HT-29 (cell line): ENCODE measurements around the gene PIGT. TPM values are rescaled to one million over a fixed set of nuclear protein-coding genes. Genes with fewer than 3 reads are reported as not detected.

Experiments
- DNase-seq: peaks from one replicate; pipeline ENCODE4 v3.0.0-alpha.2; 2015; ENCODE audit warnings: low spot score
- total RNA-seq: library from RNA; depleted of rRNA; stranded (reverse); fragments of >200 nt; shearing (Covaris generic); gene quantifications from 2 replicates; pipeline ENCODE4 v1.2.3, GENCODE V29; 2014

Gene PIGT
- total RNA-seq, 1 experiment from 2014 or later, result 165 TPM

DNA sequence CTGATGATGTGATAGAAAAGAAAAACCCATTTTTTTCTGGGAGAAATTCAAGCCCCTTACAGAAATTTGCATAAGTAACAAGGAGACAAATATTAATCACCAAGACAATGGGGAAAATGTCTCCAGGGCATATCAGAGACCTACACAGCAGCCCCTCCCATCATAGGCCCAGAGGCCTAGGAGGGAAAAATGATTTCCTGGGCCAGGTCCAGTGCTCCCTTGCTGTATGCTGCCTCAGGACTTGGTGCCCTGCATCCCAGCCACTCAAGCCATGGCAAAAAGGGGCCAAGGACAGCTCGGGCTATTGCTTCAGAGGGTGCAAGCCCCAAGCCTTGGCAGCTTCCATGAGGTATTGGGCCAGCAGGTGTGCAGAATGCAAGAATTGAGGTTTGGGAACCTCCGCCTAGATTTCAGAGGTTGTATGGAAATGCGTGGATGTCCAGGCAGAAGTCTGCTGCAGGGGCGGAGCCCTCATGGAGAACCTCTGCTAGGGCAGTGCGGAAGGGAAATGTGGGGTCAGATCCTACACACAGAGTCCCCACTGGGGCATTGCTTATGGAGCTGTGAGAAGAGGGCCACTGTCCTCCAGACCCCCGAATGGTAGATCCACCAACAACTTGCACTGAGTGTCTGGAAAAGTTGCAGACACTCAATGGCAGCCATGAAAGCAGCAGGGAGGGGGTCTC lies 15.5 kb upstream of the PIGT start:
- DNase-seq, result no peak

DNA sequence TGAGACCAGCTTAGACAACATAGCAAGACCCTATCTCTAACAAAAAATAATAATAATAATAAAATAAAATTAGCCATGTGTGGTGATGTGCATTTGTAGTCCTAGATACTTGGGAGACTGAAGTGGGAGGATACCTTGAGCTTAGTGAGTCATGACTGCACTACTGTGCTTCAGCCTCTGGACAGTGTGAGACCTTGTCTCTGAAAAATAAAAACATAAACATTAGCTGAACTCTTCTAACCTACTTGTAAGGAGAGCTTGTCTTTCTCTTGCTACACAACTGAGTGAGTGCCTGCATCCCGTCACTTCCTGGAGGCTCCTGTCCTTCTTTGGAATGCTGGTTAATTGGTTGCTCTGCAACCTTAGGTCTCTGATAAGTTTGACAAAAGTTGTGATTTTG lies 13.0 kb upstream of the PIGT start:
- no peak for DNase-seq

DNA sequence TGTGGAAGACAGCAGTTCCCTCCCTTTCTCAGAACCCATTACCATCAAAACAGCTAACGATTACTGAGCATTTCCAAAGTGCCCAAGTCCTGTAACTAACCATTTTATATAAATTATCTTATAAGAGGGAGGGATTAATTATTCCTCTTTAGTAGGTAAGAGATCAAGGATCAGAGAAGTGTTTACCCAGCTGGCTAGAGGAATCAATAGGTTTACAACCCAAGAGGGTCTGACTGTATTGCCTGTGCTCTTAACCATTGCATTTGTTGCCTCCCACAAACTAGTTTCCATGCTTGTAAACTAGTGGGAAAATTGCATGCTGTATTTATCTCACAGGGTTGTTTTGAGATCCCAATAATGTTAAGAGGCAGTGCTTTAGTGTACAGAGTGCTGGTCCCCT lies 11.5 kb upstream of the PIGT start:
- peak; percentile 14 for DNase-seq

DNA sequence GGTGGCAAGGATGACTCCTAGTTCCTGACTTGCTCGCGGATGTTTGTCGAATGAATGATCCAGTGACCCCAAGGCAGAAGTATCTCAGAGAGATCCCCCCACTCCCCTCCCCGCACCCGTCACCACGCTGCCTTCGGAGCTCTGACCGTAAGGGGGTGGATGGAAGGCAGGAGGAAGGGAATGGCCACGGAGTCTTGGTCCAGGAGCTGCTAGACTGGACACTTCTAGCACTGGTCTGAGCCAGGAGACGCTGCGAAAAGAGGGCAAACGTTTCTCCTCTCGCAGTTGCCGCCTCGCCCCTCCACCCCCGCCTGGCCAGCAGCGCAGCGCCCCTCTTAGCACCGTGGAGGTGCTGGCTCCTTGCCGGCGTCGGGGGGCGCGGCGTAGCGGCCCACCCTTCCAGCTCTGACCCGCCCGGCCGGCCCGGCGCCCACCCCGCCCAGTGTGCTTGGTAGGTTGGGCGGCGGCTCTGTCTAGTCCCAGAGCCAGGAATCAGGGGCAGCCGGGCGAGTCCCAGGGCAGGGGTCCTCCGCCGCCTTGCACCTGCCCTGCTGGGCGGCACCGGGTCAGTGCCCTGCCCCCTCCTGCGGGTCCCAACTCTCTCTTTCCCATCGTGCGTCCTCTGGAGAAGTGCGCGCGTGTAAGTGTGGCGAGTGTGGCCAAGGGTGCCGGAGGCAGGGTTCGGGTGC lies 10.2 kb upstream of the PIGT start:
- DNase-seq, result peak; percentile 63

DNA sequence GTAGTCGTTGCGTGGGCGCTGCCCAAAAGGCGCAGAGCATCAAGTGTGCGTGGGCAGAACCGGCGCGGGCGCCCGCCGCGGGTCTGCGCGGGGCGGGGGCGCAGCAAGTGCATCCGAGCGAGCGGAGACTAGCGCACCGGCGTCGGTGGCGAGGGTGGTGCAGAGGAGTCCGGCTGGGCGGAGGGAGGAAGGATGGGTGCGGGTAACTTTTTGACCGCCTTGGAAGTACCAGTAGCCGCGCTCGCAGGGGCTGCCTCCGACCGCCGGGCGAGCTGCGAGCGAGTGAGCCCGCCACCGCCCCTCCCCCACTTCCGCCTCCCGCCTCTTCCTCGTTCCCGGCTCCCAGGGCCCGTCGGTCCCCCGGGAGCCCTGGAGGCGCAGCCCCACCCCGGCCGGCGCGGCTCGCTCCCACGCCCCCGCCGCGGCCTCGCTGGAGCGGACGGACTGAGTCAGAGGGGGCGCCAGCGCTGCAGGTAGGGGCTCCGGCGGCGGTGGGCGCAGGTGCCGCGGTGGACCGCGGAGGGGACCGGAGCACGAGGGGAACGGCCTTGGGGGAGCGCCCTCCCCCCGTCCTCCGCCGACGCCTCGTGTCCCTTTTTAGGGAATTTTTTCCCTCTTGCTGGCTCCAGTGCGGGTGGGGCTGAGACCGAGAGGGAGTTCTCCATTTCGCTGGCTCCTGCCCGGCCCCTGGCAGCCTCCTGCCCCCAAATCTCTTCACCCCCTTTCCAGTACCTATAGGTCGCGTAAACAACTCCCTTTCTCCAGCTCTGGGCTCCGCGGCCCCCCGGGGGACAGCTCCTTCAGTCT lies 9.5 kb upstream of the PIGT start:
- DNase-seq, result peak; percentile 79

DNA sequence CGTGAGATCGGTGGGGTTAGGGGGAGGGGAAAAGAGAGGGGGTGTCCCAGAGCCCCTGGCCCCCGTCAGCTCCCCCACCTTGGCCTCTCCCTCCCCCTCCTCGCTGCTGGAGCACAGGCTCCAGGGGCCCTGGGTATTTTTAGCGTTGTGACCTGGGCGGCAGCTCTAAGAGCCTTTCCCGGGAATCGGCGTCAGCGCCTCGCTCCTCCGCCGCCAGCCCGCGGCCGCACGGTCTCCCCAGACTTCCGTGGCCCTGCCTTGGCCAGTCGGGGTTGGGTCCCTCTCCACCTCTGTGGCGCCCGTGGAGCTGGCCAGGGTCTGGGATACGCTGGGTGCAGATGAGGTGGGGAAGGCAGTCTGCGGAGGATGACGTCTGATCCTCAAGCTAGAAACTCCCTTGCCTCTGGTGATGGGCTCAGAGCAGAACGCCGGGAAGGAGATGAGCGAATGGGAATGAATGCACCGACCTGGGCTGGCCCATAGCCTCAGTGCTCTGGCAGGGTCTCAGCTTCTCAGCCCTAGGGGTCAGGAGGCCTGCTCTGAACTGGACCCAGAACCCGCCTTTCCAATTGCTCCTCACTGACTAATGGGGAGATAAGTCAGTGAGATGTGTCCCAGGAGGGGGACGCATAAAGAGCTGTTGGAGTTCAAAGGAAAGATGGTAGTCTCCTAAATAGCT lies 8.7 kb upstream of the PIGT start:
- DNase-seq, result peak; percentile 59

DNA sequence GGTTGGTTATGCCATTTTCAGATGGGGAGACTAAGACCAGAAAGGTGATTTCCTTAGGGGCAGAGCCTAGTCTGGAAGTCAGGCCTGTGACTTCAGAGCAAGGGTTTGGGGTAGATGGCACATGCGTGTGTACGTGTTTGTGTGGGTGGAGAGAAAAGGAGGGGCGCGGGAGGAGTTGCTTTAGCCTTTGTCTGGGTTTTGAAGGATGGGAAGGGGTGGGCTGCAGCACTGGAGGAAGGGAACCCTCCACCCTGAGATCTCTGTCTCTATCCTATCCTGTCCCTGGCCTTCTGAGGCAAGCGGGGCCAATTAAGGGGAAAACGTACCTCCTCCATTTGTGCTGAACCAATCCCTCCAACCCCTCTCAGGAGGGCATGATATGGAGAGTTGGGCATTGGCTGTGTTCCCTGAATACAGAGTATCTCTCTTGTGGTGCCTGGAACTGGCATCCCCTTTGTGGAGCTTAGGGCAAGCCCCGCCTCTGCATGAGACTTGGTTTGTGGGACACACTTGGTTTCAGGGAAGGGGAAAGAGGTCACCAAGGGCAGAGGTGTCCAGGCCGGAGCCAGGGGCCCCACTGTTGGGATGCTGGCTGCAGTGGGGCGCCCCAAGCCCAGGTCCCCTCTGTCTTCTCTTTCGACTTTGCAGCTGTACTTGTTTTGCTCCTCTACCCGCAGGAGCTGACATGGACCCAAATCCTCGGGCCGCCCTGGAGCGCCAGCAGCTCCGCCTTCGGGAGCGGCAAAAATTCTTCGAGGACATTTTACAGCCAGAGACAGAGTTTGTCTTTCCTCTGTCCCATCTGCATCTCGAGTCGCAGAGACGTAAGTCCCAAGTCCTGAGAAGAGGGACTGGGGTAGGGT lies 7.9 kb upstream of the PIGT start, which contains the start of gene DBNDD2:
Gene DBNDD2 (plus strand): TSS at position 507 of the 863 bp plus-strand sequence. CDS start 179 bp downstream, at position 686.
- DNase-seq, result no peak

DNA sequence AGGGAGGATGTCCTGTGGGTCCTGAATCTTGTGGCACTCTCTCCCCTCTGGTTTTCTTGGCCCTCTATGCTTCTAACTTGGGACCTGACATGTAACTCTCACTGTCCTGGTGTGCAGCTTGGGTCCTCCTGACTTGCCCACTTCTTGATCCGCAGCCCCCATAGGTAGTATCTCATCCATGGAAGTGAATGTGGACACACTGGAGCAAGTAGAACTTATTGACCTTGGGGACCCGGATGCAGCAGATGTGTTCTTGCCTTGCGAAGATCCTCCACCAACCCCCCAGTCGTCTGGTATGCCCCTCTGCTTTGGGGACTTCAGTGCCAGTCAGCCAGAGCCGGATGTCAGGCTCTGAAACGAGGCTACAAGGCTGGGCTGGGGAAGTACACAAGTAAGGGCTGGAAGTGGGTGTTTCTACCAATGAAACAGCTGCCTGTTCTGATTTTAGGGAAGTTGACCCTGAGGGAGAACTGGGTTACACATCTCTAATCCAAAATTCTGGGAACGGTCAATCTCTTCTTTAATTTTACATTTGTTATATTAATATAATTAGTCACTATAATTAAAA lies 7.2 kb upstream of the PIGT start:
- no peak for DNase-seq

DNA sequence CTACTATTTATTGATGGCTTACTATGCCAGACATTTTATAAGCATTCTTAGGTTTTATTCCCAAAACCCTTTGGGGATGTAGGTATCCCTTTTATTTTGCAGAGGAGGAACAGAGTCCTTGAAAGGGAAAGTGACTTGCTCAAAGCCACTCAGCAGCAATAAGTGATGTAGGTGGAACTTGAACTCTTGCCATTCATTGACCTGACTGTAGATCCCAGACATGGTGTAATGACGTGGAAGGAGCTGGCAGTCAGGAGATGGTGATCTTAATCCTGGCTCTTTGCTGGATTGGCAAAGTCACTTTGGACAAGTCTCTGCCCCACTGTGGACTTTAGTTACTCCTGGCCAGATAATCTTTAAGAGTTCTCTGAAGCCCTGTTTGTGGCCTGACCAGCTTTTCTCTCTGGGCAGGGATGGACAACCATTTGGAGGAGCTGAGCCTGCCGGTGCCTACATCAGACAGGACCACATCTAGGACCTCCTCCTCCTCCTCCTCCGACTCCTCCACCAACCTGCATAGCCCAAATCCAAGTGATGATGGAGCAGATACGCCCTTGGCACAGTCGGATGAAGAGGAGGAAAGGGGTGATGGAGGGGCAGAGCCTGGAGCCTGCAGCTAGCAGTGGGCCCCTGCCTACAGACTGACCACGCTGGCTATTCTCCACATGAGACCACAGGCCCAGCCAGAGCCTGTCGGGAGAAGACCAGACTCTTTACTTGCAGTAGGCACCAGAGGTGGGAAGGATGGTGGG lies 6.2 kb upstream of the PIGT start:
- no peak for DNase-seq

DNA sequence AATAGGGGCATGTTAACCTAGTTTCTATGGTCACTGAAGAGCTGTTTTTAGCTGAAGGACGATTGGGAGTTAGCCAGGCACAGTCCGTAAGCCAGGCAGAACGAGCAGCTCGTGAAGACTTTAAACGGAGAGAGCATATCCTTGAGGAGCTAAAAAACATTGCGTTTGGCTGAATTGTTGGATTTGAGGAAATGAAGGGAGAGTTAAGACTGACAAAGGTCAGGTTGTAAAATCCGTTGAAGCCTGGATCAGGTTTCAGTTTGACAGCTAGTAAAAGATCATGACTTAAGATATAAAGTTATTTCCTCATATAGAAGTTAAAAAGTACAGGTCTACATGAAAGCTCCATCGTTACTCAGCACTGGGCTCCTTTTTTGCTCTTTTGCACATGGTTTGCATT lies 5.1 kb upstream of the PIGT start:
- DNase-seq, result peak; percentile 61

DNA sequence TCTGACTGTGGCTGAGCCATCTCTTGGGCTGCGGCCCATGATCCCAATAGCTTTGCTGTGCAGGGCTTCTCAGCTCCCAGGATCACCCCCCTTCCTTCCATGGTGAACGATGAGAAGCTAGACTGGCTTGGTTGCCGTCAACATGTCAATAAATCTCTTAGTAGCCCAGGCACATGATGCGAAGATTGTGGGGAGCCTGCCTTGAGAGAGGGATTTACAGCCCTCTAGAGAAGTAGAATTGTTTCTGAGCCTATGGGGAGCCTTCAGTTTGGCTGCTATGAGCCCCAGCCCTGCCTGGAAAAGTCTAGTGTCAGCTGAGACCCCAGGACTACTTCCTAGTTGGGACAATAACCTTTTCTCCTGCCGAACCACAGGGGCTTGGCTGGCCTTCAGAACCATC lies 3.3 kb upstream of the PIGT start:
- DNase-seq, result no peak

DNA sequence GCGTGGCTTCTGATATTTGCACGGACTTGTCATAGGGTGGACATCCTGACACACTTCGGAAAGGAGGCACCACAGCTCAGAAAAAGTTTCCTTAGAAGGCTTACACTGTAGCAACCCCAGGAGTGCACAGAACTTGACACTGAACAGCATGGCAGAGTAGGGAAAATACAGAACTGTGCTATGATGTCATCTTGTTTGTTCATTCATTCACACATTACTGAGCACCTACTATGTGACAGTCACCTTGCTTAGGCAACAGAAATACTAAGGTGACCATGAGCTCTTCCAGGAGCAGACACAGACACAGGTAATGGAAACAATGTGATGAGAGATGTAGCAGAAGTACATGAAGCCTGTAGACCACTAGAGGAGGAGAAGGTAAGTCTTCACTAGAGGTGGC lies 2.5 kb upstream of the PIGT start:
- no peak for DNase-seq

DNA sequence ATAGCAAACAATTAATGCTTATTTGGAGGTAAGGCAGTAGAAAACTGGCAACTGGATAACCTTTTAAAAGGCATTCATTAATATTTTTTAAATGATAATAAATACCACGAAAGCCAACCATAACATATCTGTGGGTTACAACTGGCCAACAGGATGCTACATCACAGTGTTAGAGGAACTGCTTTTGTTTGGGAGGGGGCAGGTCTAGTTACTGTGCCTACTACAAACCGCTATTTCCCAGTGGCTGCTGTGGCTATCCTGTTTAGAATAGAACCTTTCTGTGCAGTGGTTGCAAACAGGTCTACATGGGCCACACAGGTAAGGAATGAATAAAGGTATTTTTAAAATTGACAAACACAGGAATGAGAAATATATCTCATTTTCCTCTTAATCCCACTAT lies 976 bp downstream of the PIGT start:
- DNase-seq, result no peak

DNA sequence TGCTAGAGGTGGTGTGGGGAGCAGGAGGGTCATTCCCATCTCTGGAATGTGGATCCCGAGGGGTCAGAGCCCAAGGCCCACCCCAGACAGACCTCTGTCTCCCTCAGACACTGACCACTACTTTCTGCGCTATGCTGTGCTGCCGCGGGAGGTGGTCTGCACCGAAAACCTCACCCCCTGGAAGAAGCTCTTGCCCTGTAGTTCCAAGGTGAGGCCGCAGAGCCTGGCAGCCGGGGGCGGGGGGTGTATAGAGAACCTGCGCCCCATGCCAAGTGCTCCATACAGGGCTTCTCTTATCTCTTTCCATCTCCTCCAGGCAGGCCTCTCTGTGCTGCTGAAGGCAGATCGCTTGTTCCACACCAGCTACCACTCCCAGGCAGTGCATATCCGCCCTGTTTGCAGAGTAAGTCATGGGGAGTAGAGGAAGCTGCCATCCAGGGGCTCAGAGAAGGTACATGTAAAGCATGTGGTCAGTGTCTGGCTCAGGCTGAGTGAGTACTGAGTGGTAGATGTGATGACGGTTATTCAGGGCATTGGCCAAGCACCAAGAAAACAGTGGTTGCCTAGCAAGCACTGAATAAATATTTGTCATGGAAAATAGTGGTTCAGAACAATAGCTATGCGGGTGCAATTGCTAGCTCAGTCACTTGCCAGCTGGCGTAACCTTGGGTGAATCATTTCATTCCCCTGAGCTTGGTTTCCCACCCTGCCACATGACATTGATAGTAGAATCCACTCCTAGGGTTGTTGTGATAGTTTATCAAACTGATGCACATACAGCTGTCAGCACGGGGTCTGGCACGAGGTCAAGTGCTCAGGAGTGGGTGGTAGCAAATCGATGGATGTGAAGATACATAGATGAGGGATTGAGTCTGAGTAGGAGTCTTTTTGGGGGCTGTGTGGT lies 3.5 kb downstream of the PIGT start:
- DNase-seq, result peak; percentile 96

DNA sequence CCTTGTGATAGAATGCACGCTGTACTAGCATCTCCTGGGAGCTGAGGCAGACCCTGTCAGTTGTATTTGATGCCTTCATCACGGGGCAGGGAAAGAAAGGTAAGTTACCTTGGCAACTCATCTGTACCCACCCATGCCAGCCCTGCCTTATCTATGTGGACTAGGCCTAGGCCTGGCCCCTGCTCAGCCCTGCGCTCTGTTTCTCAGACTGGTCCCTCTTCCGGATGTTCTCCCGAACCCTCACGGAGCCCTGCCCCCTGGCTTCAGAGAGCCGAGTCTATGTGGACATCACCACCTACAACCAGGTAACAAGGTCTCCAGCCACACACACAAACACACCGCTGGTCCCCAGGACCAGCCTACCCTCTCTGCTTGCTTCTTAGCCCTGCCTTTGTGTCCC lies 4.2 kb downstream of the PIGT start:
- DNase-seq, result no peak

DNA sequence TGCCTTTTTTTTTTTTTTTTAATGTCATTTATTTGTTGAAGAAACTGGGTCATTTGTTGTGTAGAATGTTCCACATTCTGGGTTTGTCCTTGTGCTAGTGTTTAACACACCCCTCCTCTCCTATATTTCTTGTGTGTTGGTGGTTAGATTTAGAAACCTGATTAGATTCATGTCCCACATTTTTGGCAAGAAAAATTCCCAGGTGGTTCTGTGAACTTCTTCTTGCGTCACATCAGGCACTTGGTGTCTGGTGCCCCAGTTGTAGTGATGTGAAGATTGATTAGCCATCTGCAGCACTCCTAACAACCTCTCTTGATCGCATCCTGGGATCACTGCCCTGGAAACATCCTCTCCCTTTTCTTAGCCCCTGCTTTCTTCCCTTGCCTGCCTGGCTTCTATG lies 7.8 kb downstream of the PIGT start:
- no peak for DNase-seq

DNA sequence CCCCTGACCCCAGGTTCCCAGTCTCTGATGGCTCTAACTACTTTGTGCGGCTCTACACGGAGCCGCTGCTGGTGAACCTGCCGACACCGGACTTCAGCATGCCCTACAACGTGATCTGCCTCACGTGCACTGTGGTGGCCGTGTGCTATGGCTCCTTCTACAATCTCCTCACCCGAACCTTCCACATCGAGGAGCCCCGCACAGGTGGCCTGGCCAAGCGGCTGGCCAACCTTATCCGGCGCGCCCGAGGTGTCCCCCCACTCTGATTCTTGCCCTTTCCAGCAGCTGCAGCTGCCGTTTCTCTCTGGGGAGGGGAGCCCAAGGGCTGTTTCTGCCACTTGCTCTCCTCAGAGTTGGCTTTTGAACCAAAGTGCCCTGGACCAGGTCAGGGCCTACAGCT lies 9.6 kb downstream of the PIGT start:
- no peak for DNase-seq

DNA sequence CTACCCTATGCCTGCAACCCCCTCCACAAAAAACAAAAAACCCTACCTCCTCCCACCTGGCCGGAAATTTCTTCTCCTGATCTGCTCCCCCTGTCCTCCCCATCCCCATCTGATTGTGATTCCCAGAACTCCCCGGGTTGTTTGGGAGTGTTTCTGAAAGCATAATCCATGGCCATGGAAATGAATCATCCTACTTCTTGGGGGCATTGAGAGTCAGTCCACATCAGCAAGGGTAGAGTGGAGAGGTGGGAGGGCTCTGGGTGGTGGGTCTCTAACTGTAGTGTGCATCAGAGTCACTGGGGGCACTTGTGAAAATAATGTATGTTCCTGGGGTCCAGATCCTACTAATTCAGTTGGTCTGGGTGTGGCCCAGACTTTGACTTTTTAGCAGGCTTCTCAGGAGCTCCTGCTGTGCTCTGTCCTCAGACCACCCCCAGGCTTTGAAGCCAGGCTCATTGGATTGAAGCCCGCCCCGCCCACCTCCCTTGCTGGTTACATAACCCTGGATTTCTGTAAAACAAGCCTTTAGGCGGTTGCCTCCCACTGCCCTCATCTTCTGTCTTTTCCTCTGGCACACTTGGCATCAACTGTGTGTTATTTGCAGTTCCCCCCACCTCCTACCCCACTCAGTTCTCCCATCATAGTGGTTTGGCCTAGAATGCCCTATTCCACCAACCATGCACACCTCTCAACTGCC lies 10.5 kb downstream of the PIGT start:
- no peak for DNase-seq
